Naive thymus-derived CD8-positive, alpha-beta T cell (primary cell): Measurements from ENCODE around the gene JMJD7. TPM values are rescaled to one million over a fixed set of nuclear protein-coding genes. Genes with fewer than 3 reads are reported as not detected.

Experiments
- ATAC-seq, 2 donors: fragments of 150-1000 bp; cut with Tn5 transposase in 1 of 2; sonication (Bioruptor Pico), chemical (Tn5 transposase) in 1 of 2; 1 replicate in 1 of 2; 2 replicates in 1 of 2; pipeline ENCODE4 v1.10.0; 2021; ENCODE audit warnings: mild to moderate bottlenecking in 2 of 2, moderate library complexity in 2 of 2
- POLR2A ChIA-PET: fragments of 350-600 bp; sonication (Branson Sonifier 250); formaldehyde crosslinking; loops from one replicate; lab custom pipeline; 2021; ENCODE audit warnings: antibody characterized with exemption; lab: Charles Lee
- DNase-seq, 10 donors: peaks; one replicate each; pipeline versions ENCODE4 v3.0.0 to v3.0.0-alpha.2; 2020 to 2022
- H3K27ac Mint-ChIP-seq, 10 donors: one replicate each; pipeline ENCODE4 v1.8.0; 2020 to 2022; ENCODE audit warnings: mild to moderate bottlenecking in 10 of 10, mixed read lengths in 10 of 10, moderate library complexity in 4 of 10, inconsistent platforms in 1 of 10
- H3K27me3 Mint-ChIP-seq, 5 donors: one replicate each; pipeline ENCODE4 v1.8.0; 2021 to 2022; ENCODE audit warnings: mixed read lengths in 5 of 5
- H3K36me3 Mint-ChIP-seq, 3 donors: one replicate each; pipeline ENCODE4 v1.8.0; 2020 to 2022; ENCODE audit warnings: mixed read lengths in 3 of 3, mild to moderate bottlenecking in 2 of 3, inconsistent platforms in 1 of 3
- H3K4me1 Mint-ChIP-seq, 4 donors: one replicate each; pipeline ENCODE4 v1.8.0; 2021 to 2022; ENCODE audit warnings: mixed read lengths in 4 of 4
- H3K4me3 Mint-ChIP-seq, 10 donors: one replicate each; pipeline ENCODE4 v1.8.0; 2020 to 2022; ENCODE audit warnings: mild to moderate bottlenecking in 10 of 10, mixed read lengths in 10 of 10, moderate library complexity in 6 of 10, inconsistent platforms in 1 of 10
- H3K9me3 Mint-ChIP-seq, 9 donors: one replicate each; pipeline ENCODE4 v1.8.0; 2020 to 2022; ENCODE audit warnings: mixed read lengths in 9 of 9, mild to moderate bottlenecking in 3 of 9, inconsistent platforms in 1 of 9, moderate library complexity in 1 of 9
- polyA plus RNA-seq, 3 donors: library from polyadenylated mRNA; unstranded; fragments of 300-500 nt; fragmentation: Illumina TruSeq; gene quantifications; one replicate each; pipeline ENCODE4 v1.2.3, GENCODE V29; 2021
- total RNA-seq, 8 experiments: library from RNA in 2 of 8; stranded (reverse) in 2 of 8; gene quantifications; one replicate each; pipeline ENCODE4 v1.2.3 and lab custom pipeline; 2021 to 2026

The JMJD7 gene
- total and polyA plus RNA-seq, 5 experiments from 2014 or later, result 19.1 to 81.4 (median 22.6) TPM

- POLR2A ChIA-PET, result interaction anchor here (1.6 kb wide), 1 partner anchor 17 kb away, joined by 3 read pairs; no protein-coding TSS in a partner anchor
- peak in 1 of 2 donors; percentile 9 for ATAC-seq
- H3K4me3 Mint-ChIP-seq, result peak overlapping the region in 8 of 10 donors; percentile 1 to 77 (median 26)
- peak overlapping the region in 8 of 10 donors; percentile 1 to 80 (median 41) for H3K27ac Mint-ChIP-seq
- no peaks in the 10 kb centered on the region for H3K27me3 Mint-ChIP-seq
- no peaks in the 10 kb centered on the region for H3K9me3 Mint-ChIP-seq
- peaks cover 36 to 58% (median 53%) of the 10 kb centered on the region in 4 donors for H3K4me1 Mint-ChIP-seq
- no peak for DNase-seq
- no peaks in the 10 kb centered on the region for H3K36me3 Mint-ChIP-seq
Observed at GRCh38 chr15:41790756-41791546, 36.9 kb upstream of the JMJD7 start.

DNA sequence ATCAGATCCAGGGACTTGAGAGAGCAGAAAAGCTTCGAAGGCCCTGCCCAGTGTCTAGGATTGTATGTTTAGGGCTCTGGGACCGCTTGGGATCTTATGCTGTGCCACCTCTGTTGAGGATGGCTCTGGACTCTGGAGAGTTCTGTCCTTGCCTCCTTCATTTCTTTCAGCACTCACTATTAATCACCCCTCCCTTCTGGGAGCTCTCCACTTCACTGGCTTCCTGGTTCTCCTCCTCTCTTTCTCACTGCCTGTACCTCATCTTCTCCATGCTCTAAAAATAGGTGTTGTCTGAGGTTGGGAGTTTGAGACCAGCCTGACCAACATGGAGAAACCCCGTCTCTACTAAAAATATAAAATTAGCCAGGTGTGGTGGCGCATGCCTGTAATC, 36.4 kb upstream of the JMJD7 start:
- Mint-ChIP-seq H3K9me3 (no peaks in the 10 kb centered on the region), H3K36me3 (no peaks in the 10 kb centered on the region), H3K27ac (peak overlapping the region in 6 of 10 donors; percentile 15 to 58 (median 27)), H3K4me3 (peak overlapping the region in 5 of 10 donors; percentile 20 to 77 (median 28)), H3K27me3 (no peaks in the 10 kb centered on the region), H3K4me1 (peaks cover 39 to 64% (median 59%) of the 10 kb centered on the region in 4 donors)
- POLR2A ChIA-PET, result interaction anchor here (1.6 kb wide), 1 partner anchor 18 kb away, joined by 3 read pairs; no protein-coding TSS in a partner anchor
- ATAC-seq (no peak), DNase-seq (no peak)

GRCh38 chr15:41792000-41792637, 35.8 kb upstream of the JMJD7 start:
- DNase-seq (no peak), ATAC-seq (no peak)
- Mint-ChIP-seq H3K27ac (peak overlapping the region in 6 of 10 donors; percentile 6 to 61 (median 18)), H3K4me1 (peaks cover 42 to 68% (median 61%) of the 10 kb centered on the region in 4 donors), H3K27me3 (no peaks in the 10 kb centered on the region), H3K36me3 (no peaks in the 10 kb centered on the region), H3K4me3 (peak overlapping the region in 2 of 10 donors; percentile 21 to 34), H3K9me3 (no peaks in the 10 kb centered on the region)
- POLR2A ChIA-PET, result no interaction called here

- Mint-ChIP-seq H3K9me3 (no peaks in the 10 kb centered on the region), H3K36me3 (peaks cover 0 to 3% (median 0%) of the 10 kb centered on the region in 3 donors), H3K27me3 (no peaks in the 10 kb centered on the region), H3K4me3 (no peak overlapping the region), H3K27ac (no peak overlapping the region), H3K4me1 (peaks cover 37 to 60% (median 54%) of the 10 kb centered on the region in 4 donors)
- POLR2A ChIA-PET, result interaction anchor here (0.8 kb wide), 1 partner anchor 10 kb away, joined by 3 read pairs; no protein-coding TSS in a partner anchor
- ATAC-seq, result no peak
- DNase-seq, result no peak
Observed at GRCh38 chr15:41794081-41794480, 33.8 kb upstream of the JMJD7 start.

DNA sequence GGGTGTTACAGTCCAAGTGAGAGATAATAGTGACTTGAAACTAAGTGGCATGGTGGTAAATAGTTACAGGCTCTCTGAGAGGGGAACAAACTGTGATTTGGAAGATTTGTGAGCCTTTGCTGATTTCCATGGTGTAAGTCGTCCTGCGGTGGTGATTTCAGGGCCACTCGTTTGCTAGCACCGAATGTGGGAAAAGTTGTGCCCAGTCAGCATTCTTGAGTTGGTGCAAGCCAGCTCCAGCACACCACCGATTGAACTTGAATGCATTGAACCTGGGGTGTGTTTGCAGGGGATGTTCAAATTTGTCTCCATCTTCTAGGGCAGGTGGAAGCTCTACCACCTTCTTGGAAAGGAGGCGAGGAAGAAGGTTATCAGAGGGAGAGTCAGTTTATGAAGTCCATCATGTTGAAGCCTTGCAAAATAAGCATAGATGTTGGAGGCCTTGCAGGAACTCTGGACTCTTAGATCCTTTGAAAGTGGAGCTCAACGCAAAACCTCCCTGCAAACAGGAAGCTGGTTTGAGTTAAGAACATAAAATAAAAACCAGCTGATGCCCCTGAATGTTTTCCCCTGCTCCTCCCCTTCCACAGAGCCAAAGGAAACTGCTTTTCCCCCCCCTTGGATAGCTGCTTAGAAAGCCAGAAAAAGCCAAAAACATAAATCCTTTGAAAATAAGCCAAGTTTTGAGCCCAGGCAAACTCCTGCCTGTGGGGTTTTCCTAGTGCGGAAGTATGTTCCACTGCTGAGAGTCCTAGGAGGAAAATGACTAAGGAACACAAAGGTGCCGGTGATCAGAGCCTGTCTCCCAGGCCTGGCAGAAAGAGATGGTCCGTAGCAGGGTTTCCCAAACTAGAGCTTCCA, 31.7 kb upstream of the JMJD7 start:
- peaks cover 0 to 22% (median 7%) of the 10 kb centered on the region in 3 donors for H3K36me3 Mint-ChIP-seq
- no peaks in the 10 kb centered on the region for H3K27me3 Mint-ChIP-seq
- H3K27ac Mint-ChIP-seq, result peak overlapping the region in 8 of 10 donors; percentile 11 to 76 (median 48)
- ATAC-seq, result no peak
- peaks cover 21 to 39% (median 32%) of the 10 kb centered on the region in 4 donors for H3K4me1 Mint-ChIP-seq
- H3K9me3 Mint-ChIP-seq, result no peaks in the 10 kb centered on the region
- H3K4me3 Mint-ChIP-seq, result peak overlapping the region in 1 of 10 donors; percentile 12
- DNase-seq, result no peak
- POLR2A ChIA-PET, result no interaction called here

GRCh38 chr15:41797201-41797944, 30.5 kb upstream of the JMJD7 start:
- DNase-seq (no peak), ATAC-seq (no peak)
- Mint-ChIP-seq H3K27me3 (no peaks in the 10 kb centered on the region), H3K4me3 (no peak overlapping the region), H3K36me3 (peaks cover 0 to 27% (median 7%) of the 10 kb centered on the region in 3 donors), H3K9me3 (no peaks in the 10 kb centered on the region), H3K27ac (peak overlapping the region in 5 of 10 donors; percentile 11 to 75 (median 37)), H3K4me1 (peaks cover 14 to 27% (median 22%) of the 10 kb centered on the region in 4 donors)
- POLR2A ChIA-PET, result no interaction called here

GRCh38 chr15:41798607-41799487, 29.0 kb upstream of the JMJD7 start:
- ATAC-seq, result no peak
- Mint-ChIP-seq H3K9me3 (no peaks in the 10 kb centered on the region), H3K4me1 (peaks cover 14 to 24% (median 19%) of the 10 kb centered on the region in 4 donors), H3K4me3 (no peak overlapping the region), H3K36me3 (peaks cover 0 to 30% (median 7%) of the 10 kb centered on the region in 3 donors), H3K27ac (peak overlapping the region in 1 of 10 donors; percentile 4), H3K27me3 (no peaks in the 10 kb centered on the region)
- no peak for DNase-seq
- POLR2A ChIA-PET, result no interaction called here

- POLR2A ChIA-PET, result no interaction called here
- Mint-ChIP-seq H3K4me1 (peaks cover 14 to 27% (median 22%) of the 10 kb centered on the region in 4 donors), H3K27me3 (no peaks in the 10 kb centered on the region), H3K27ac (no peak overlapping the region), H3K9me3 (no peaks in the 10 kb centered on the region), H3K36me3 (peaks cover 0 to 31% (median 7%) of the 10 kb centered on the region in 3 donors), H3K4me3 (no peak overlapping the region)
- DNase-seq (no peak), ATAC-seq (no peak)
Observed at GRCh38 chr15:41799488-41799805, 28.4 kb upstream of the JMJD7 start.

GRCh38 chr15:41801185-41801584, 26.7 kb upstream of the JMJD7 start:
- peaks cover 0 to 35% (median 7%) of the 10 kb centered on the region in 3 donors for H3K36me3 Mint-ChIP-seq
- ATAC-seq (no peak), DNase-seq (no peak)
- H3K4me1 Mint-ChIP-seq, result peaks cover 11 to 32% (median 14%) of the 10 kb centered on the region in 4 donors
- H3K27me3 Mint-ChIP-seq, result no peaks in the 10 kb centered on the region
- no peak overlapping the region for H3K4me3 Mint-ChIP-seq
- H3K9me3 Mint-ChIP-seq, result no peaks in the 10 kb centered on the region
- peak overlapping the region in 2 of 10 donors; percentile 5 to 7 for H3K27ac Mint-ChIP-seq
- POLR2A ChIA-PET, result interaction anchor here (1.1 kb wide), 1 partner anchor 12 kb away, joined by 3 read pairs; no protein-coding TSS in a partner anchor

DNA sequence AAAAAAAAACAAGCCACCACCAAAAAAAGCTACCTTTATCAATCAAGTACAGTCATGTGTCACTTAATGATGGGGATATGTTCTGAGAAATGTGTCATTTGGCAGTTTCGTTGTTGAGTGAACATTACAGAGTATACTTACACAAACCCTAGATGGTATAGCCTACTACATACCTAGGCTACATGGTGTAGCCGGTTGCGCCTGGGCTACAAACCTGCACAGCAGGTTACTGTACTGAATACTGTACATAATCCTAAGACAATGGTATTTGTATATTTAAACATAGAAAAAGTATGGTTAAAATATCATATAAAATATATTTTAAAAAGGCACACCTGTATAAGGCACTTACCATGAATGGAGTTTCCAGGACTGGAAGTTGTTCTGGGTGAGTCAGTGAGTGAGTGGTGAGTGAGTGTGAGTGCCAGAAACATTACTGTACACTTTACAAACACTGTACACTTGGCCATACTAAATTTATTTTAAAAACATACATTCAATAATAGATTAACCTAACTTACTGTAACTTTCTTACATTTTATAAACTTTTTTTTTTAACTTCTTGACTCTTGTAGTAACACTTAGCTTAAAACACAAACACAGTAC, 25.9 kb upstream of the JMJD7 start:
- POLR2A ChIA-PET, result interaction anchor here (1.1 kb wide), 1 partner anchor 11 kb away, joined by 3 read pairs; no protein-coding TSS in a partner anchor
- Mint-ChIP-seq H3K27me3 (no peaks in the 10 kb centered on the region), H3K27ac (no peak overlapping the region), H3K36me3 (peaks cover 0 to 35% (median 7%) of the 10 kb centered on the region in 3 donors), H3K4me3 (no peak overlapping the region), H3K9me3 (no peaks in the 10 kb centered on the region), H3K4me1 (peaks cover 8 to 26% (median 10%) of the 10 kb centered on the region in 4 donors)
- ATAC-seq, result no peak
- DNase-seq, result no peak
